NCI-H774 (cell line): ENCODE data around the gene GMDS.

Source experiments
- DNase-seq: peaks from one replicate; lab custom pipeline; 2025; lab: John Stamatoyannopoulos, UW

GMDS gene

DNA sequence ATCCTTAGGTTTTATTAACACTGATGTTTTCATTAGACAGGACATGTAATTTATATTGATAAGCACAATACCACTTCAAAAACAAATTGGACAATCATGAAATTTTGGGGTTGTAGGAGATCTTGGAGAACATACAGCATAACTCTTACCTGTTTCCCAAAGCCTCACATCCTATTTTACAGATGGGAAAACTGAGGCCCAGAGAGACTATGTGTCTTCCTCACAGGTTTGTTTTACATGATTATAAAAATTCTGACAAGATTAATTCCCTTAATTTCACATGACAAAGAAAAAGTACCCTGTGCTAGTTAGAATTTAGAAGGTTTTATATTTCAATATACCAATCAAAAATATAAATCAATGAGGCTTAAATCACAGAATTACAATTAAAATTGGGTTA, 145.5 kb downstream of the GMDS start:
- DNase-seq = no peak

DNA sequence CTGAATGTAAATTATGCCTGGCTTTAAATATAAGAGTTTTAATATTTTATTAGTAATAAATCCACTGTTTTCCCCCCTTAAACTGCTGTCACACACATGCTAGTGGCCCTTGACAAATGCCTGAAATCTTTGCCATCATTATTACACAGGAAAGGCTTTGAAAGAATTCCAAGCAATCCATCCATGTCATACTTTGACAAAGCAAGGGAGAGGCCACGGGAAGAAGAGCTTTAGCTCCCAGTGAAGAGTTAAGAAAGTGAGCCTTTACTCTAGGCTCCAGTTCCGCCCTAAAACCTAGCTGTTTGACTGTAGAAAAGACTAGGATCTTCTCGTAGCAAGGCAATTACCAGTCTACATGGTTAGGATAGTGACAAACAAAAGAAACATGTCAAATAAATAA, 147.9 kb downstream of the GMDS start:
- DNase-seq = no peak

DNA sequence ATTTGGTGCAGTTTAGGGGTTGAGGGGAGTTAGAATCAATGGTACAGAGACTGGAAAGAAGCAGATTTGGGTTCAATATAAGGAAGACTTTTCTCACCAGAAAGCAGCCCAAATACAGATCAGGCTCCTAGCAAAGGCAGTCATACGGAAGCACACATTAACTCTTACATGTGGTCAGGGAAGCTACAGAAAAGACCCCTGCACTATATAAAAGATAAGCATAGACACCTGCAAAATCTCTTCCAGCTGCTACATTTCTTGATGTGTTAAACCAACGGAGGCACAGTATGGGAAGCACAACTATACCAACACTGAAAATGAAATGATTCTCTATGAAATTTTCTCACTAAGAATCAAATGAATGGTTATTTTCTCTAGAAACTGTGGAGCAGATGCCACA, 150.8 kb downstream of the GMDS start:
- no peak for DNase-seq

DNA sequence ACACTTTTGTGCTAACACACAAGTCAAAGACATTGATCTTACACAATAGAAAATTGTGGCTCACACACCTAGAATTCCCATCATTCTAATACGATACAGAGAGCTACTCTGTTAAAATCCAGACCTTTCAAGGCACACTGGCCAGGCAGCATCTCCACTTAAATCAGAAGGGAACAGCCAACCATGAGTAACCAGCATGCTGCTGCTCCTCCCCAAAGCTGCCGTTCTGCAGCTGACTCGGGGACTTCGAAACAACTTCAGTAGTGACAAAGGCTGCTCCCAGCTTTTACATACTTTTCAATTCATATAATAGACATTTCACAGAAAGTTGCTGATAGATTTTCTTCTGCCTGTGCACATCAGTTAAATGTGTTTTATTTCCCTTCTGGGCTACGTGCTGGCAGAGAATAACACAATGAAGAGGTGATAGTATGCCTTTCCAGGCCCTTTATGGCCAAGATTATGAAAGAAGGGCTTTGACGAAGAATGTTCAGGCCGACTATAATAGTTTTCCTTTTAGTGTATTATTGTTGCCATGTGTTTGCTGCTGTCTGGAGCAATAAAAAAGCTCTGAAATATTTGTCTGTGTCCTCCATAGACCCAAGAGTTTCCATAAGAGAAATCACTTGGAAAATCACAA, 159.0 kb downstream of the GMDS start:
- DNase-seq = no peak

DNA sequence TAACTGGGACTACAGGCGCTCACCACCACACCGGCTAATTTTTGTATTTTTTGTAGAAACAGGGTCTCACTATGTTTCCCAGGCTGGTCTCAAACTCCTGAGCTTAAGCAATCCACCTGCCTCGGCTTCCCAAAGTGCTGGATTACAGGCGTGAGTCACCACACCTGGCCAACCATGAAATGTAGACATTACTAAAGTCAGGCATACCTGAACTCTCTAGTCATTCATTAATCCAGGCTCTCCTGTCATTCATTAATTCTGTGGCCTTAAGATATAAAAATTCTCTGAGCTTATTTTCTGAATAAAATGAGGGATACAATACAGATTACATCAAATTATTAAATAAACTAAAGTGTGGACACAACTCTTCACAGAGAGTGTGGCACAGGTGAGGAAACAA, 159.7 kb downstream of the GMDS start:
- DNase-seq = no peak

DNA sequence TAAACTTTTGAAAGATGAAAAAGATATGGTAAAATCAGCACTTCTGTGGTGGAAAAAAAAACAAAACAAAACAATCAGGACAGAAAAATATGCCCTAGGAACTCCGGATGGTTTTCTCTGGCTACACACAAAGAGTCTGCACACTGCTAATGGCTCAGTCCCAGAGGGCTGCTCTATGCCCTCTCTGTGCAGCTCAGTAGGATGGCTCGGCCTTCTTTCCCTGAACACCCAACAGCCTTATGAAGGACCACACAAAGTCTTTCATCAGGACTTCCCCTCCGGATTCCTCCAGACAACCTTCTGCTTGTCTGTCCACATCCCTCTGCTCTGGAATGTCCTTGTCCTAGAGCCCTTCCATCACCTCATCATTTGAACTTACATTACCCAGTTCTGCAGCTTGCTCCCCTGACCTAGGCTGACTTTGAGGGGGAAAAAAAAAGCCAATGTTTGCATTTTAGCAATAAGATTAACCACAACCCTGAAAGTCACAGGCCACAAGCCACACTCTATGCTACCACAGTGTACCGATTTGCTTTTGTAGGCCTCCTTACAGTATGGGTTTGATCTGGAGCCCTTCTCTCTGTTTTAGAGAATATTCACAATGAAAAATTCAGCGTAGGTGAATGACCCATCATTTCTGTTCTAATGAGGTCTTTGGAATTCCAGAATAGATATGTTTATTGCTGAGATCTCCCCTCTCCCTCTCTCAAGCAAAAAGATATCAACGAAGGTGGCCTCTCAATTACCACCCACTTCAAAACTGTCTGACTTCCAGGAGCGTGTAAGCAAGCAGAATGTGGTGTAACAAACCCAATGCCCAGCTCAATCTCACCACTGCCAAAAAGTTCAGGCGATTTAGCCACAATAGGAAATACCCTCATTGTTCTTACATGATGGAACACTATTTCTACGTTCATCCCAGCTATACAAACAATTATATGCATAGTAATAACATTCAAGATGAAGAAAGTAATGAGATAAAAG, 164.0 kb downstream of the GMDS start:
- DNase-seq = no peak

DNA sequence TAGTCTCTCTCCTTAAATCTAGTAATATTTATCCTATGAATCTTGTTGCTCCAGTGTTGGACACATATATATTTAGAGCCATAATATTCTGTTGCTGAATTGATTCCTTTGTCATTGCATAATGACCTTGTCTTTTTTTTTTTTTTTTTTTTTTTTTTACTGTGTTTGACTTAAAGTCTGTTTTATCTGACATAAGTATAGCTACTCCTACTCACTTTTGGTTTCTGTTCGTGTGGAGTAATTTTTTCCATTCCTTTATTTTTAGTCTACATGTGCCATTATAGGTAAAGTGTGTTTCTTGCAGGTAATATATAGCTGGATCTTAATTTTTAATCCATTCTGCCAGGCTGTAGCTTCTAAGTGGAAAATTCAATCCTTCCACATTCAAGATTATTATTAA, 166.5 kb downstream of the GMDS start:
- DNase-seq = no peak

DNA sequence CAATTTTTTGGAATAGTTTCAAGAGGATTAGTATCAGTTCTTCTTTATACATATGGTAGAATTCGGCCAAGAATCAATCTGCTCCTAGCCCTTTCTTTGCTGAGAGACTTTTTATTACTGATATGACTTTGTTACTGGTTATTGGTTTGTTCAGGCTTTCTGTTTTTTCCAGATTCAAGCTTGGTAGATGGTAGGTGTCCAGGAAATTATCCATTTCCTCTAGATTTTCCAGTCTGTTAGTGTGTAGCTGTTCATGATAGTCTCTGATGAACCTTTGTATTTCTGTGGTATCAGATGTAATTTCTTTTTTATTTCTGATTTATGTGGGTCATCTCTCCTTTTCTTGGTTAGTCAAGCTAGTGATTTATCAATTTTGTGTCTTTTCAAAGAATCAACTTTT, 167.6 kb downstream of the GMDS start:
- no peak for DNase-seq

DNA sequence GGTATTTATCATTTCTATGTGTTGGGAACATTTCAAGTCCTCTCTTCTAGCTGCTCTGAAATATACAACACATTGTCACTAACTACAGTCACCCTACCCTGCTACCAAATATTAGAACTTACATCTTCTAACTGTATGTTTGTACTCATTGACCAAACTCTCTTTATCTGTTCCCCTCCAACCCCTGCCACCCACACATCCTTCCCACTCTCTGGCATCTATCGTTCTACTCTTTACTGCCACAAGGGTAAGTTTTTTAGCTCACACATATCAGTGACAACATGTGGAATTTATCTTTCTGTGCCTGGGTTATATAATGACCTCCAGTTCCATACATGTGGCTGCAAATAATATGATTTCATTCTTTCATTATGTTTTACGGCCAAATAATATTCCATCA, 171.9 kb downstream of the GMDS start:
- DNase-seq = no peak

DNA sequence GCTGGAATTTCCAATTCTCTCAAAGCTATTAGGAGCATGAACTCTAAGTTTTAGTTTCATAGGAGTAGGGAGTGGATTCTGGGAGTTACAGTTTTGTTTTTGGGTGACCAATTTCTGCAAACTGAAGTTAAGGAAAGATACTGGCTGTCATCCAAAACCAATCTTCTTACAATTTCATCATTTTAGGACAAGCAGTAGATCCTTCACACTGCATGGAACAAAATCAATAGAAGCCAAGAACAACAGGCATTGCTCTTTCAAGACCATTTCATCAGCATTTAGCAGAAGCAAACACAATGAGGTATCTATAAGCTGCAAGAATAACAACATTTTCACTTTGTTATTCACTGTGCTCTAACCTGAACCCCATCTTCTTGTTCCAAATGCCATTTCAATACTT, 173.0 kb downstream of the GMDS start:
- no peak for DNase-seq

DNA sequence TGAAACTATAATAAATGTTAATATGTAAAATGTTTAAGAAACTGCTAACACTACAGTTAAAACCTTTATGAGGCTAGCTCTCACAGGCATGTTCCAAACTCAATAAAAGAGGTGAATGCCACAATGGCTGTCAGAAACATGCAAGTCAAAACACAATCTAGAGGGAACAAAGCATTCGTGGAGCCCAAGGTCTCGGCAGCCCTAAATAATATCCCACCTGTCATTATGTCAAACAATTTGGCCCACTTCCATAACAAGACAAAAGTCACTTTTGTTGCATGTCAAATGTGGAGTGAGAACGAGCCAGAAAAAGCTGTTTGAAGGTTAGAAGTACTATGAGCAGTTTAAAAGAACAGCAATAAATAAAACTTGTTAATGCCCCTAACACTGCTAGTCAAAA, 181.9 kb downstream of the GMDS start:
- DNase-seq = peak; percentile 46

DNA sequence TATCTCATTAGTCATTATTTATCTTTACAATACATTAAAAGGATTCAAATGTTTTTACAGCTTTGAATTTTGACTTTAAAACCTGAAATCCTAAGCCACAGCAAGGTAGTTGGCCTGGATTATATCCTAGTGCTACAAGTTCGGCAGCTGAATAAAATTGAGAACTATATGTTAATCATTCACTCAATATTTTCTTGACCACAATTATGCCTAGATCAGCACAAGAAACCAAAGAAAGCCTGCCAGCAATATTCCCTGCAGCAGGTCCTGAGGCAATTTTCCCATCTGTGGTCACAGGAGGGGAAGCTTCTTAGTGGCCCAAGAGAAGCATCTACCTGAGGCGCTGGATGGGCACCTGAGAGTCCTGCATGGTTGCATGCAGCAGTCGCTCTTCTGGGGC, 183.5 kb downstream of the GMDS start:
- DNase-seq = no peak

DNA sequence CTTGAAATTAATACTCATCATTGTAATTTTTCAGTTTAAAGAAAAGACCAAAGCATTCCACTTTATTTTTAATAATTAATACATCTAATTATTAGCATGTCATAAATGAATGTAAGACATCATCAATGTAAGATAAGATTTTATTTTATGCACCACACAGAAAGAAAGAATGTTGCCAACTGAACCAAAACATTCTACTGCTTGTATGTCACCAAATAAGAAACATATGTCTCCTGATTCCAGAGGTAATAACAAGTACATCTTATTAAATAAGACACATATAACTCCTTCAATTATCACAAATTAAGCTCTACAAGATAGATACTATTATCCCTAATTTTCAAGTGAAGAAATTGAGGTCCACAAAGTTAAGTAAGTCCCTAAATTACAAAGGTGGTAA, 189.5 kb downstream of the GMDS start:
- DNase-seq = no peak

DNA sequence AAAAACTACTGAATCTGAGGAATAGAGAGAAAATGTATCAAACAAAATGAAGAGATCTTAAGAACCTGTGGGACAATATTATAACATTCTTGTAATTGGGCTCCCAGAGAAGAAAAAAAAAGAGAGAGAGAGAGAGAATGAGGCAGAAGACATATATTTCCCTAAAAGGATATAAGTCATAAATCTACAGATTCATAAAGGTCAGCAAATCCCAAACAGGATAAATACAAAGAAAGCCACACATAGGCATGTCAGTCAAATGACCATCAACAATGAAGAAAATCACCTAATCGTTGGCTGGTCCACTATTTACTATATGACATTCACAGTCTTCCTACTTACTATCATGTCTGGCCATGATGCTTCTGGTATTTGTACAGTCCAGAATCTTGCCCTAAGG, 190.3 kb downstream of the GMDS start:
- no peak for DNase-seq

DNA sequence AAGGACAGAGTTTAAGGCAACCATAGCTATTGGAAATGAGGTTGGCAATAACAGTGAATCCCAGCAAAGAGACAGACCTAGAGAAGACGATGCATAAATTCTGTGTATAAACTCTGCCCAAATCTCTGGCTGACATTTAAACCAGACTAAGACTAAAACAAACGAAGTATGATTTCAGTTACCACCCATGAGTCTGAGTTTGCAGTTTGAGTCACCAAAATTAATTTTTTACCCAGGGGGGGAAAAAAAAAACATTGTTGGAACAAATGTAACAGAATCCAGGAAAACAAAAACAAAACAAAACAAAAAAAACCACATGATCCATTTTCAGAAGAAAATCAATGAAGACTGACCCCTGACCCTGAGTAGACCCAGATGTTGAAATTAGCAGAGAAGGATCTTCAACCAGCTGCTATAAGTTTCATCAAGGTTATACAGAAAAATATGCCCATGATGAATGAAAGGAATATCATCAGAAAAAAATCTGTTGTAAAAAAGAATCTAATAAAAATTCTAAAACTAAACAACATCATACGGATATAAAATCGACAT, 190.8 kb downstream of the GMDS start:
- DNase-seq = no peak

DNA sequence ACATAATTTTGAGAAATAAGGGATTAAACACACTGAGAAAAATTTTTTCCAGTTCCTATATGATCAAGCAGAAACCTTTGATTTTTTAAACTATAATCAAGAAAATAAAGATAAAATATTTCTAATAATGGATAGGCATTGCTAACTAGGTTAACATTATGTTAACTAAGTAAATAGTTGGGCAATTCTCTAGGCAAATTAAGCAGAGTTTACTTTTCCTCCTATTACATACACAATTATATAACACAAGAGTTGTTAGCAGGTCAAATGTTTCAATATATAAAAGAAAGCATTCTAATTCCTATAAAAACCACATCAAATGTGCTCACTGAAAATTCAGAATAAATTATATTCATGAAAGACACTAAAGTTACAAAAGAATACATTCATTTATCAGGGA, 191.7 kb downstream of the GMDS start:
- no peak for DNase-seq

DNA sequence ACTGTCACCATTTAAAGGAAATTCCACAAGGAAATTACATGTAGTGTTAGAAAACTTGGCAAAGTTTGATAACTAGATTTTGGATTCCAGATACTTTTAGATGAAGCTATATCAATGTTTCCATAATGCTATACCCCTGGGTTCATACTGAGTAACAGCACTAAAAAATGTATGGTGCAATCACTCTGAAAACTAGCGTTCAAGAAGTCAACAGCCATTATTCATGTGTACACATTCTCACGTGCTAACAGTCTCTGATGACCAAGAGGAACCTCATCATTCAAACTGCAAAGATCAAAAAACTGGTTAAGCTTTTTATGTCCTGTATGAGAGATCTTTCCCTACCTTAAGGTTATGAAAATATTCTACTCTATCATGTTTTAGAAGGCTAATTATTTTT, 197.6 kb downstream of the GMDS start:
- DNase-seq = no peak

DNA sequence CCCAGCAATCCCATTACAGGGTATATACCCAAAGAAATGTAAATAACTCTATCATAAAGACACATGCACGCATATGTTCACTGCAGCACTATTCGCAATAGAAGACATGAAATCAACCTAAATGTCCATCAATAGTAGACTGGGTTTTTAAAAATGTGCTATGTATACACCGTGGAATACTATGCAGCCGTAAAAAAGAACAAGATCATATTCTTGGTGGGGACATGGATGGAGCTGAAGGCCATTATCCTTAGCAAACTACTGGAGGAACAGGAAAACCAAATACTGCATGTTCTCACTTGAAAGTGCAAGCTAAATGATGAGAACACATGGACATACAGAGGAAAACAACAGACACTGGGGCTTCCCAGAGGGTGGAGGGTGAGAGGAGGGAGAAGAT, 201.2 kb downstream of the GMDS start:
- DNase-seq = no peak

DNA sequence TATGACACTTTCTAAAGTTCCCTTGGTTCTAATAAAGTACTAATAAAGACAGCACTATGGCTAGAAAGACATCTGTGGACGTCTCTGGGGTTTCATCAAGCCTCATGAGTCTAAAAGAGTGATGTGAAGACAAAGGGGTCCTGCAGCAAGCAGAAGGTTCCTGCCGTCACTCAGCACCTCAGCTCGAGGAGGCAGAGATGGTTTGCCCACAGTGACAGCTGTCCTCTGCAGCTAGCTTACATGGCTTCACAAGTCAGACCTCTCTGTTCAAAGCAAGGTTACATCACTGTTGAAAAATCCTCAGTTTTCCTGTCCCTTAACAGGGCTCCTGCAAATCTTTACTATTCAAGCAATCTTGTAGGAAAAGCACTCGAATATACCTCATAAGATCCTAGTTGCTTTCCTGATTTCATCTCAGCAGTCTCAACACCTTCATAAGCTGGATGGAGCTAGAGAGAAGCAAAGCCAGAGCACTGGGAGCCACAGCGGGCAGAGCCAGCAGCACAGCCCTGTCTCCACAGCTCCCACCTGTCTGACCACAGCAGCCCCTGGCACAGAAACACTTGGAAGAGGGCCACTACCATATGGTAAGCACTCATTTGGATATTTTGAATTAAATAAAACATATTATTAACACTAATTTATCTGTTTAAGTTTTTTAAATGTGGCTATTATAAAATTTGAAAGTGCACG, 202.3 kb downstream of the GMDS start:
- no peak for DNase-seq

DNA sequence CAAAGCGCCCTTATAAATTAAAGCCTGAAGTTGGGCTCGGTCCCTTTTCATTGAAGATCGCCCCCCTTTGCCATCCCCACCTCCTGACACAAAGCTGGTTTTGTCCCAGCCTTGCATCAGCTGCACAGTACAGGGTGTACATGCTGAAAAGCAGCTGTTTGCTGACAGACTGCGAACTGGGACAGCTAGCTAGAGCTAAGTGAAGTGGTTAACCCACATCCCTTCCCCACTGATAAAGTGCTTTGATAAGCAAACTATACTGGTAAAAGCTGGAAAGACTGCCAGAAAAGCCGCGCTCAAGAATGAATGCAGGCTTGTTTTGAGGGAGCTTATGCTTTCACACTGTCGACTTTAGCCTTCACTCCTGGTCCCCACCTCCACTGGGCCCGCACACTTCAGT, 207.3 kb downstream of the GMDS start:
- no peak for DNase-seq

DNA sequence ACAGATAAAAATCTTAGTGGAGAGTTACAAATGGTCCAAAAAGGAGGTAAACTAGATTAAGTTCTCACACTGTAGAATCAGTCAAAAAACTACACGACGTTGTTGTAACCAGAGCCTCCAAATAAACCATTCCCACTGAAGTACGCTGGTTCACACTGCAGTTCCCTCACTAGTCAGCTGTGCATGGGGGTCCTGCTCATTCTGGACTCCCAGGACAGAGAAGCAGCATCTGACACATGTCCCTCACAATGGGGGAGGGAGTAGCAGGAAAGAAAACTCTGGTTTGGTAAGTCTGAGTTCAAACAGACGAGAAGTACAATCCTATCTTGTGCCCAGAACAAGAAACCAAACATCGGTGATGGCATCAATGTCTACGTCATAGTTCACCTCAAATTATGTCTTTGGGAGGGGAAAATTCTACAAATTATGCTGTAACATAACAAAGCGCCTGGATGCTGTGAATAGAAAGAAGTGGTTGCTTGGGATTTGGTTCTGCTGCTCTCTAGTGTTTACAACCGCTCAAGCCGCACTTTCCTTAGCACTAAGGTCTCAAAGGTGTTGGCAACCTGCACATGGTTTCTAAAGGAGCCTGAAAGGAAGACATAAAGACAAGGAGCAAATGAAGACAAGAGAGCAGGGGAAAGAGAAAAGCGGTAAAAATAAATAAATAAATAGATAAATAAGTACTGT, 208.0 kb downstream of the GMDS start:
- DNase-seq = no peak

DNA sequence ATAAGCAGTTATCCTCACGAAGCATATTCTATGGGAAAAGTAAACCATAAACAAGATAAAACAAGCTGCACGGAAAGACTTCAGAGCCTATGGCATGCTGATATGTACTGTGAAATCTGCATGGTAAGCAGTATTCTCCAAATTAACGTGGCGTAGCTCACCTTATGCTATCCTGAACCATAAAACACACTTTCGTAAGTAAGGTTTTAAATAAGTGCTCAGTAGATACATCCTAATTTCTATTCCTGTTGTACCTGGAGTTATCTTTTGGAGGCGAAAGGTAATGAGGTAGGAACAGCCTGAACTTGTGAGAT, 208.7 kb downstream of the GMDS start:
- DNase-seq = no peak
